ENCODE measurements around the gene SLC39A11. TPM values are rescaled to one million over a fixed set of nuclear protein-coding genes. Genes with fewer than 3 reads are reported as not detected.

SLC39A11 gene
- total and polyA plus RNA-seq, 2 of the 13 experiments (the other 11 are each of a cell fraction or from before 2014, with no cell fraction given) = 17.2 to 31.5 TPM

DNA sequence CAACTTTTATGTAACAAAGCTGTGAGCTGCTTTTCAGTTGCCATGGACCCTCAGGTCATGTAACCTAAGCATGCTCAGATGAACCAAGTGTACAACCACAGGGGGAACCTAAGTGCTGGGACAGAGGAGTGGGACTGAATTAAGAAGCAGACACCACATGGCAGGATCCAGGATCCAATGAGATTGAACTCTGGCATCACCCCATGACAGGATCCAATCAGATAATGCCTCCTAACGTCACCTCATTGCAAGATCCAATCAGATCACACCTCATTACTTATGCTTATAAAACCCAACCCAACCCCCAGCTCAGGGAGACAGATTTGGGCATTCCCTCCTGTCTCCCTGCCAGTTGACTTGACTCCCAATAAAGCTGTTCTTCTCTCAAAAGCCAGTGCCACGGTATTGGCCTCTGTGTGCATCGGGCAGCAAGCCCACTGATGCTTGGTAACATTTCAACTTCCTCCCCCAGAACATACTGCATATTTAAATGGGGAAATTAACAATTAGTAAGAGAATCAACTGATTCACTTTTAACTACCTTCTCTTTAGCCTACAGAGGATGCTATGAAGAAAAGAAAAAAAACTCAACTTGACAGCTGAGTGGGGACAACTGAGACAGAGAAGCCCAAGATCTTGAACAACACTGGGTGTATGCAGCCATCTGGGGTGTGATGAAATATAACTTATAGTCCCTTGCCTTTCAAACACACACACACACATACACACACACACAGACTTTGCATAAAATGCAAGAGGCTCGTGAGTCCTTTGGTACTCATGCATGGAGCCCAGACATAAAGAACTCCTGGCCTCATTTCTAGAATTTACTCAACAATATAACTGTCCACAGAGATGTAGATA, 148.4 kb downstream of the SLC39A11 start (continued):
- TF ChIP-seq MTF1 (CRISPR knock-in tag; IDR thresholded peaks at IDR 0.05) (no peak), HDAC2 (CRISPR knock-in tag; IDR thresholded peaks at IDR 0.05) (no peak), EZH2 (conservative IDR thresholded peaks at IDR 0.05; ENCODE audit: low read depth, low read length) (no peak)
- TF ChIP-seq, protein P1, sequence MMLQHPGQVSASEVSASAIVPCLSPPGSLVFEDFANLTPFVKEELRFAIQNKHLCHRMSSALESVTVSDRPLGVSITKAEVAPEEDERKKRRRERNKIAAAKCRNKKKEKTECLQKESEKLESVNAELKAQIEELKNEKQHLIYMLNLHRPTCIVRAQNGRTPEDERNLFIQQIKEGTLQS (CRISPR knock-in tag; IDR thresholded peaks at IDR 0.05) = no peak

DNA sequence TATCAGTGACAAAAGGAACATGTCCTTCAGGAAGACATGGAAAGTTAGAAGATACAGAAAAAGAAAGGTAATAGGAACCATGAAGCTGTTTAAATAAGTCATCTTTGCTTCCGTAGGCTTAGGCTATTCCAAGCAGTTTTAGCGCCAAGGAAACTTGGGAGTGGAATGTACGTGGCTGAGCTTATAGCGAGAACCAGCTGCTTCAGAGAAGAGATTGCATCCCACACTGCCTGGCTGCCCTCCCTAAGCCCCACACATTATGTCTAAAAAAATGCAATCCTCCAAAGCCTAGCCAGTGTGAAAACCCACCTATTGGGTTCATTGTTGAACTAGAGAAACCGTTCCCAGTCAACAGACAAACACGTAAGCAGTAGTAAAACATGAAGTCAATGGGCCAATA, 149.9 kb downstream of the SLC39A11 start:
- peaks cover 0 to 2% of the 10 kb centered on the region in 2 experiments; a peak in 3 of 5 replicates for H3K36me3 ChIP-seq (replicated peaks in 1 of 2; ENCODE audit: control insufficient read depth in 1 of 2, insufficient read depth in 2 of 2, low read length in 2 of 2)
- H2AFZ ChIP-seq (ENCODE audit: low read length) = no peak overlapping the region
- H3K79me2 ChIP-seq (ENCODE audit: insufficient read depth, low read length) = no peaks in the 10 kb centered on the region
- no peak overlapping the region for H3K27ac ChIP-seq (ENCODE audit: extremely low read length, insufficient read depth, low read length)
- H3K9ac ChIP-seq (ENCODE audit: insufficient read depth, low read depth, low read length) = no peak overlapping the region
- no peak overlapping the region for H3K4me2 ChIP-seq (ENCODE audit: low read depth, low read length)
- H4K20me1 ChIP-seq (ENCODE audit: insufficient read depth, low read length) = no peaks in the 10 kb centered on the region
- POLR2A ChIA-PET = no interaction called here
- in situ Hi-C loops (cut with HindIII; ENCODE audit: extremely low pct_ligation_motif_present, low pct_unique_long_range_greater_than_20kb) = loop anchor here (25.0 kb wide), 1 partner anchor 380 kb away; no protein-coding TSS in a partner anchor
- no TSS peak for BruUV-seq (replicated peaks)
- CTCF ChIA-PET (ENCODE audit: low intra/inter-chr PET ratio, low total read pairs) = no interaction called here
- H3K27me3 ChIP-seq (ENCODE audit: control insufficient read depth in 1 of 2, insufficient read depth in 2 of 2, low read length in 2 of 2) = no peaks in the 10 kb centered on the region
- intact Hi-C loops (cut with micrococcal nuclease; ENCODE audit: unreplicated experiment) = no loop called here
- WGBS (ENCODE audit: low lambda C conversion rate) = 96% methylated on average over 6 of the region's 6 CpGs
- no peaks in the 10 kb centered on the region for H3K4me1 ChIP-seq (ENCODE audit: insufficient read depth, low read length)
- DNase-seq (ENCODE audit: low spot score) = no peak
- TF ChIP-seq, protein P2, sequence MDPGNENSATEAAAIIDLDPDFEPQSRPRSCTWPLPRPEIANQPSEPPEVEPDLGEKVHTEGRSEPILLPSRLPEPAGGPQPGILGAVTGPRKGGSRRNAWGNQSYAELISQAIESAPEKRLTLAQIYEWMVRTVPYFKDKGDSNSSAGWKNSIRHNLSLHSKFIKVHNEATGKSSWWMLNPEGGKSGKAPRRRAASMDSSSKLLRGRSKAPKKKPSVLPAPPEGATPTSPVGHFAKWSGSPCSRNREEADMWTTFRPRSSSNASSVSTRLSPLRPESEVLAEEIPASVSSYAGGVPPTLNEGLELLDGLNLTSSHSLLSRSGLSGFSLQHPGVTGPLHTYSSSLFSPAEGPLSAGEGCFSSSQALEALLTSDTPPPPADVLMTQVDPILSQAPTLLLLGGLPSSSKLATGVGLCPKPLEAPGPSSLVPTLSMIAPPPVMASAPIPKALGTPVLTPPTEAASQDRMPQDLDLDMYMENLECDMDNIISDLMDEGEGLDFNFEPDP (CRISPR knock-in tag; conservative IDR thresholded peaks at IDR 0.05) = no peak
- TF ChIP-seq FIP1L1 (IDR thresholded peaks at IDR 0.05; ENCODE audit: borderline replicate concordance, insufficient read depth, low read depth, low read length) (no peak), ZNF790 (CRISPR knock-in tag; IDR thresholded peaks at IDR 0.05; ENCODE audit: borderline replicate concordance) (no peak)
- no peak overlapping the region for H3K4me3 ChIP-seq (replicated peaks in 1 of 3; ENCODE audit: insufficient read depth in 1 of 3, low read depth in 2 of 3, low read length in 3 of 3)
- FAIRE-seq = no peak
- no peak for ATAC-seq
- no peaks in the 10 kb centered on the region for H3K9me3 ChIP-seq (ENCODE audit: low read length)

Measured in HepG2 (cell line).